Measurements from ENCODE around the gene ATP6V0B.

ATP6V0B gene

GRCh38 chr1:43991476-43992231 lies 16.9 kb downstream of the ATP6V0B start, which contains the start of gene CCDC24:
TSS of gene CCDC24 (plus strand) at chr1:43991599. CDS start at chr1:43991879, 280 bp downstream.
- peak; percentile 85 for DNase-seq (ENCODE audit: low spot score)
- H3K27ac ChIP-seq: peak within 1 kb of the TSS; percentile 87
- ChIA-PET CTCF (interaction anchor here (0.6 to 1.0 kb wide), 5 partner anchors 14 to 580 kb away, joined by 3 to 5 read pairs (median 4); no protein-coding TSS in a partner anchor), POLR2A (ENCODE audit: low non-redundant PET) (interaction anchor here (0.7 kb wide), 1 partner anchor 53 kb away, joined by 3 read pairs; no protein-coding TSS in a partner anchor)
- TF ChIP-seq CTCF (conservative IDR thresholded peaks at IDR 0.05; ENCODE audit: low read depth): no peak

- DNase-seq (ENCODE audit: low spot score): no peak
- no peak for TF ChIP-seq CTCF (conservative IDR thresholded peaks at IDR 0.05; ENCODE audit: low read depth)
- CTCF ChIA-PET: interaction anchor here (0.6 to 1.5 kb wide), 7 partner anchors 13 to 579 kb away, joined by 3 to 5 read pairs (median 4); no protein-coding TSS in a partner anchor
- POLR2A ChIA-PET (ENCODE audit: low non-redundant PET): interaction anchor here (0.7 kb wide), 1 partner anchor 54 kb away, joined by 3 read pairs; no protein-coding TSS in a partner anchor
- H3K27ac ChIP-seq: peak overlapping the region; percentile 87
Observed at GRCh38 chr1:43992232-43992995, 17.7 kb downstream of the ATP6V0B start.

- TF ChIP-seq CTCF (conservative IDR thresholded peaks at IDR 0.05; ENCODE audit: low read depth): no peak
- H3K27ac ChIP-seq: peak overlapping the region; percentile 87
- no peak for DNase-seq (ENCODE audit: low spot score)
- CTCF ChIA-PET: interaction anchor here (0.8 to 1.5 kb wide), 3 partner anchors 13 to 385 kb away, joined by 3 to 5 read pairs (median 5); no protein-coding TSS in a partner anchor
- POLR2A ChIA-PET (ENCODE audit: low non-redundant PET): no interaction called here
Observed at GRCh38 chr1:43993206-43993914, 18.6 kb downstream of the ATP6V0B start.

- no peak for DNase-seq (ENCODE audit: low spot score)
- POLR2A ChIA-PET (ENCODE audit: low non-redundant PET): no interaction called here
- CTCF ChIA-PET: no interaction called here
Observed at GRCh38 chr1:43994071-43994470, 19.3 kb downstream of the ATP6V0B start.

GRCh38 chr1:43994794-43995790 lies 20.3 kb downstream of the ATP6V0B start:
- no peak for DNase-seq (ENCODE audit: low spot score)
- H3K27ac ChIP-seq: peak overlapping the region; percentile 87
- CTCF ChIA-PET: interaction anchor here (0.9 kb wide), 1 partner anchor 41 kb away, joined by 3 read pairs; no protein-coding TSS in a partner anchor
- POLR2A ChIA-PET (ENCODE audit: low non-redundant PET): interaction anchor here (0.5 kb wide), 1 partner anchor 17 kb away, joined by 3 read pairs; no protein-coding TSS in a partner anchor
- TF ChIP-seq CTCF (conservative IDR thresholded peaks at IDR 0.05; ENCODE audit: low read depth): no peak

More at GRCh38 chr1:43994071-43994470, 19.3 kb downstream of the ATP6V0B start:
- peak overlapping the region; percentile 87 for H3K27ac ChIP-seq
- no peak for TF ChIP-seq CTCF (conservative IDR thresholded peaks at IDR 0.05; ENCODE audit: low read depth)
